ENCODE results near the gene LY6G6D. TPM values are rescaled to one million over a fixed set of nuclear protein-coding genes. Genes with fewer than 3 reads are reported as not detected.

Gene LY6G6D
- total RNA-seq, 1 experiment from 2014 or later = not detected

GRCh38 chr6:31733734-31734133, 18.6 kb downstream of the LY6G6D start:
- no peak overlapping the region for H3K9ac ChIP-seq (ENCODE audit: extremely low read depth, insufficient read length, low read length)

More at GRCh38 chr6:31733734-31734133, 18.6 kb downstream of the LY6G6D start:
- Histone ChIP-seq H2BK20ac (ENCODE audit: low read depth, low read length, poor library complexity, severe bottlenecking) (no peak overlapping the region), H2BK5ac (ENCODE audit: insufficient read length, low read length) (no peak overlapping the region), H3K79me1 (ENCODE audit: insufficient read depth, low read depth, low read length, poor library complexity, severe bottlenecking) (no peaks in the 10 kb centered on the region), H3K27ac (ENCODE audit: insufficient read length, low read depth, low read length) (no peak overlapping the region), H3K23ac (ENCODE audit: insufficient read length, low read depth, low read length) (no peak overlapping the region), H2AFZ (ENCODE audit: low read length) (no peak overlapping the region), H3K56ac (ENCODE audit: insufficient read length, low read depth, low read length) (no peak overlapping the region), H3K27me3 (ENCODE audit: insufficient read depth, low read length) (no peaks in the 10 kb centered on the region), H3K4ac (ENCODE audit: low read depth, low read length) (no peak overlapping the region), H2AK5ac (ENCODE audit: insufficient read length, low read length) (no peak overlapping the region), H4K5ac (ENCODE audit: insufficient read length, low read depth, low read length) (no peak overlapping the region), H2BK15ac (ENCODE audit: low read depth, low read length) (no peak overlapping the region), H4K8ac (replicated peaks; ENCODE audit: insufficient read length, low read depth, low read length) (no peak overlapping the region), H3K4me2 (ENCODE audit: insufficient read depth, insufficient read length, low read length) (no peak overlapping the region), H3K14ac (ENCODE audit: insufficient read depth, low read length) (no peak overlapping the region), H3K9me3 (ENCODE audit: control insufficient read depth, low read depth, low read length) (no peaks in the 10 kb centered on the region), H2BK120ac (ENCODE audit: low read depth, low read length, poor library complexity, severe bottlenecking) (no peak overlapping the region), H2BK12ac (ENCODE audit: insufficient read length, low read depth, low read length) (no peak overlapping the region), H4K20me1 (ENCODE audit: control insufficient read depth, insufficient read depth, insufficient read length) (no peaks in the 10 kb centered on the region), H4K91ac (ENCODE audit: insufficient read length, low read depth, low read length) (no peak overlapping the region), H3K23me2 (ENCODE audit: insufficient read length, low read depth, low read length, poor library complexity, severe bottlenecking) (peaks cover 30% of the 10 kb centered on the region), H3K4me1 (ENCODE audit: insufficient read depth, low read length) (peaks cover 12% of the 10 kb centered on the region), H3K18ac (ENCODE audit: insufficient read length, low read depth, low read length) (no peak overlapping the region), H3T11ph (ENCODE audit: low read length) (no peak overlapping the region), H3K79me2 (ENCODE audit: insufficient read depth, low read length) (peaks cover 6% of the 10 kb centered on the region; the same call in 1 of the 2 replicates)
- Mint-ChIP-seq H3K27me3 (ENCODE audit: low read depth) (no peaks in the 10 kb centered on the region), H3K4me3 (peak overlapping the region in 1 of 2 experiments; percentile 91; a peak in 3 of 5 replicates), H3K36me3 (ENCODE audit: insufficient read depth in 1 of 3, low read depth in 3 of 3) (peaks cover 36 to 46% (median 38%) of the 10 kb centered on the region in 3 experiments), H3K27ac (peak overlapping the region in 2 of 3 experiments; percentile 58 to 93; a peak in 2 of 7 replicates), H3K4me1 (peaks cover 49 to 50% of the 10 kb centered on the region in 2 experiments), H3K9me3 (no peaks in the 10 kb centered on the region; a peak in 2 of 5 replicates)
- no peak for DNase-seq
- no peak for TF ChIP-seq CTCF (conservative IDR thresholded peaks at IDR 0.05)
- WGBS (ENCODE audit: extremely low coverage, insufficient read length, low lambda C conversion rate) = no CpG with 5 or more reads among the region's 4 CpGs
